ENCODE measurements around the gene FAM222B.
"Not testable (repeated sequence)": the region's sequence is repeated elsewhere in the genome, so short reads cannot be mapped to it uniquely, and the experiment has no call there.

FAM222B gene

GRCh38 chr17:28871056-28871579 lies 28.5 kb upstream of the FAM222B start:
- DNase-seq = peak; percentile 38 to 42

GRCh38 chr17:28867276-28867675 lies 24.7 kb upstream of the FAM222B start:
- no peak for DNase-seq

- DNase-seq = no peak
Measured at GRCh38 chr17:28865946-28866752, 23.6 kb upstream of the FAM222B start.

GRCh38 chr17:28864991-28865849 lies 22.6 kb upstream of the FAM222B start:
- no peak for DNase-seq

GRCh38 chr17:28863953-28864352 lies 21.4 kb upstream of the FAM222B start:
- DNase-seq = no peak

GRCh38 chr17:28862561-28862960 lies 20.0 kb upstream of the FAM222B start:
- no peak for DNase-seq

- no peak for DNase-seq
Measured at GRCh38 chr17:28861393-28862203, 19.0 kb upstream of the FAM222B start.

GRCh38 chr17:28860363-28860808 lies 17.8 kb upstream of the FAM222B start:
- DNase-seq = no peak

GRCh38 chr17:28858801-28859355 lies 16.3 kb upstream of the FAM222B start:
- DNase-seq = no peak

GRCh38 chr17:28857905-28858800 lies 15.6 kb upstream of the FAM222B start:
- DNase-seq = no peak

- no peak for DNase-seq
Measured at GRCh38 chr17:28856028-28856574, 13.5 kb upstream of the FAM222B start.

- DNase-seq = no peak
Measured at GRCh38 chr17:28855336-28855679, 12.7 kb upstream of the FAM222B start.

GRCh38 chr17:28854457-28855335 lies 12.1 kb upstream of the FAM222B start, which contains the start of gene ERAL1:
Gene ERAL1, plus strand, starts transcription at chr17:28855016. Its CDS starts 19 bp downstream, at chr17:28855035.
- peak; percentile 82 for DNase-seq

GRCh38 chr17:28853295-28853694 lies 10.7 kb upstream of the FAM222B start:
- DNase-seq = no peak

GRCh38 chr17:28849281-28849680 lies 6.7 kb upstream of the FAM222B start:
- DNase-seq = no peak

GRCh38 chr17:28848667-28849066 lies 6.1 kb upstream of the FAM222B start:
- peak; percentile 54 to 57 for DNase-seq

GRCh38 chr17:28846699-28847098 lies 4.1 kb upstream of the FAM222B start:
- DNase-seq = not testable (repeated sequence)

- no peak for DNase-seq
Measured at GRCh38 chr17:28846231-28846630, 3.6 kb upstream of the FAM222B start.

GRCh38 chr17:28843816-28844148 lies 1.2 kb upstream of the FAM222B start:
- no peak for DNase-seq

- DNase-seq = peak in 1 of 2 donors; percentile 16
Measured at GRCh38 chr17:28841901-28842281, 699 bp downstream of the FAM222B start.

Data from CD4-positive, alpha-beta T cell treated with Interleukin-1 beta for 1 hour (primary cell).